ENCODE measurements around the gene ZMYND12. TPM values are rescaled to one million over a fixed set of nuclear protein-coding genes. Genes with fewer than 3 reads are reported as not detected.
A peak's percentile ranks its signal among the peaks of the same experiment; 100 is the strongest.

ZMYND12 gene
- polyA plus RNA-seq, 1 donor from 2014 or later, result 0.21 TPM

DNA sequence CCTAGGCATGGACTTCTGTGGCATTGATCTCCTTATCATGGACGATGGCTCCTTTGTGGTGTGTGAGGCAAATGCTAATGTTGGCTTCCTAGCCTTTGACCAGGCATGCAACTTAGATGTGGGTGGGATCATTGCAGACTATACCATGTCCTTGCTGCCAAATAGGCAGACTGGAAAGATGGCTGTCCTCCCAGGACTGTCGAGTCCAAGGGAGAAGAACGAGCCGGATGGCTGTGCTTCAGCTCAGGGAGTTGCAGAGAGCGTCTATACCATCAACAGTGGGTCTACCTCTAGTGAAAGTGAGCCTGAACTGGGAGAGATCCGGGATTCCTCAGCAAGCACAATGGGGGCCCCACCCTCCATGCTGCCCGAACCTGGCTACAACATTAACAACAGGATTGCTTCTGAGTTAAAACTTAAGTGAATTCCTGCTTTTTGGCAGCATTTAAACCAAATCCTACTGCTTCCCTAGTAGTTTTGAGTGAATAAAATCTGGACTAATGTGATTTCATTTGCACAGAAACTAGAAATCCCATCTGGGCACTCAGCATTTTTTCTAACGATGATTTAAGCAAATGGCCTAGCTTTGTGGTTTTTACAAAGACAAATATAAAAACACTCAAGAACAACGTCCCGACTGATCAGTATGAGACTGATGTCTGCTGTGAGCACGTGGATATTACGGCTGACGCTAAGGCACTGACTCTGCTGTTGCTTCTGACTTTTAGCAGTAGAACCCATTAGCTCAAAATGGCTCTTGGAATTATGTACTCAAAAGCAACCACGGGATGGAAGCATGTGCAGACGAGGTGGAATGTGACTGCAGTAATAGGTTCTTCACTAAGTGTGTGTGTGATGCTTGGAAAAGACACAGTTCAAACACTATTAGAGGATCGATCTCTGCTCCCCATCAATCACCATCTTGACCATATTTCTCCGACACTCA is 41.0 kb downstream of the ZMYND12 start (continued):
- no peak for TF ChIP-seq POLR2AphosphoS5 (IDR thresholded peaks at IDR 0.05)

DNA sequence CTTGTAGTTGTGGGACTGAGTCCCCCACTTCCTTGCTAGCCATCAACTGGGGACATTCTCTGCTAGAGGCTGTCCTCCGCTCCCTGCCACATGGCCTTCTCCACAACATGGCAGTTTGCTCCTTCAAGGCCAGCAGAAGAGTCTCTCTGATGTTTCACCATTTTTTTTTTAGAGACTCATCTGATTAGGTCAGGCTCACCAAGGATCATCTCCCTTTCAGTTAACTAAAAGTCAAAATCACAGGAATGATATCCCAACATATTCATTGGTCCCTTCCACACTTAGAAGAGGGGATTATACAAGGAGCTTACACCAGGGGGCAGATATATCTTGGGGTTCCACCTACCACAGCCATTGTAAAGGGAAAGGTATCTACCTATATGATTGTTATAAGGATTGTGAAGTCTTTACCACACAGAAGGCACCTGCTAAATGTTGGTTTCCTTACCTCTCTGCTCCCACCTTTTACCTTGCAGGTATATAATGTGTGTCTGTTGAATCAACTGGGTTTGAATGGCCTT is 51.9 kb downstream of the ZMYND12 start:
- Histone ChIP-seq H3K9me3 (ENCODE audit: low read length) (no peaks in the 10 kb centered on the region), H3K27ac (ENCODE audit: low read length) (no peak overlapping the region), H3K79me2 (replicated peaks; ENCODE audit: insufficient read depth, low read length) (no peaks in the 10 kb centered on the region), H3K9me2 (ENCODE audit: insufficient read depth, low read length) (no peaks in the 10 kb centered on the region), H3K9ac (ENCODE audit: low read length) (no peak overlapping the region), H3K4me3 (ENCODE audit: low read length) (no peak overlapping the region), H3K27me3 (ENCODE audit: insufficient read depth, low read depth, low read length) (no peaks in the 10 kb centered on the region), H2AFZ (ENCODE audit: low read depth, low read length) (no peak overlapping the region), H4K20me1 (ENCODE audit: insufficient read depth) (no peaks in the 10 kb centered on the region), H3F3A (ENCODE audit: insufficient read depth, low read length, poor library complexity, severe bottlenecking) (no peaks in the 10 kb centered on the region), H3K4me2 (ENCODE audit: low read length) (no peak overlapping the region), H3K36me3 (ENCODE audit: insufficient read depth, low read length) (peaks cover 31% of the 10 kb centered on the region)
- TF ChIP-seq, protein P1, sequence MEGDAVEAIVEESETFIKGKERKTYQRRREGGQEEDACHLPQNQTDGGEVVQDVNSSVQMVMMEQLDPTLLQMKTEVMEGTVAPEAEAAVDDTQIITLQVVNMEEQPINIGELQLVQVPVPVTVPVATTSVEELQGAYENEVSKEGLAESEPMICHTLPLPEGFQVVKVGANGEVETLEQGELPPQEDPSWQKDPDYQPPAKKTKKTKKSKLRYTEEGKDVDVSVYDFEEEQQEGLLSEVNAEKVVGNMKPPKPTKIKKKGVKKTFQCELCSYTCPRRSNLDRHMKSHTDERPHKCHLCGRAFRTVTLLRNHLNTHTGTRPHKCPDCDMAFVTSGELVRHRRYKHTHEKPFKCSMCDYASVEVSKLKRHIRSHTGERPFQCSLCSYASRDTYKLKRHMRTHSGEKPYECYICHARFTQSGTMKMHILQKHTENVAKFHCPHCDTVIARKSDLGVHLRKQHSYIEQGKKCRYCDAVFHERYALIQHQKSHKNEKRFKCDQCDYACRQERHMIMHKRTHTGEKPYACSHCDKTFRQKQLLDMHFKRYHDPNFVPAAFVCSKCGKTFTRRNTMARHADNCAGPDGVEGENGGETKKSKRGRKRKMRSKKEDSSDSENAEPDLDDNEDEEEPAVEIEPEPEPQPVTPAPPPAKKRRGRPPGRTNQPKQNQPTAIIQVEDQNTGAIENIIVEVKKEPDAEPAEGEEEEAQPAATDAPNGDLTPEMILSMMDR (IDR thresholded peaks at IDR 0.05; ENCODE audit: poor library complexity, severe bottlenecking), result peak; percentile 14
- TF ChIP-seq SMC3 (conservative IDR thresholded peaks at IDR 0.05; ENCODE audit: poor library complexity), result no peak

DNA sequence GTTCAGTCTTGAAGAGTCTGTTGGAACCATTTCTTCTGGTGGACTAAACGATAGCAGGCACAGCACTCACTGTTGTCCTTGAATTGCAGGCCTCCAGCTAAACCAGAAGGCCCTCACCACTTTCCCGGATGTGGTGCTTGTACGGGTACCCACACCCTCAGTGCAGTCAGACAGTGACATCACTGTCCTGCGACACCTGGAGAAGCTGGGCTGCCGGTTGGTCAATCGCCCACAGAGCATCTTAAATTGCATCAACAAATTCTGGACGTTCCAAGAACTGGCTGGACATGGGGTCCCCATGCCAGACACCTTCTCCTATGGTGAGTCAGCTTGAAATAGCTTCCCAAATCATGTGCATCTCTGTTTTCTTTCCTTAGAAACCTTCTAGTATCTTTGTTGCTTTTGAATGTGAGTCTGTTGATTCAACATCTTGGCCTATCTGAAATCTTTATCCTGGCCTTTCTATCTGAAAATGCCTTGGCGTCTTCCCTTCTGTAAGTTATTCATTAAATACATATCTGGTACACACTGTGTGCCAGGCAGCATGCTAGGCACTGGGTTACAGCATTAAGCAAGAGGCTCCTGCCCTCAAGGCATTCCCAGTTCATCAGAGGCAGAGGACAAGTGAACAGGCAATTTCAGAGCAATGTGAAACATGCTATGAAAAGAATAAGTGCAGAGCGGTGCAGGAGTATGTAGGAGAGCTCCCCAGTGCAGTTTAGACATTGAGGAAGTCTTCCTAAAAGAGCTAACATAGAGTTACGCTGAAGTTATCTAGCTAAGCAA is 56.3 kb downstream of the ZMYND12 start:
- Histone ChIP-seq H3F3A (ENCODE audit: insufficient read depth, low read length, poor library complexity, severe bottlenecking) (no peaks in the 10 kb centered on the region), H3K27ac (ENCODE audit: low read length) (no peak overlapping the region), H3K36me3 (ENCODE audit: insufficient read depth, low read length) (peaks cover 15% of the 10 kb centered on the region), H3K9ac (ENCODE audit: low read length) (no peak overlapping the region), H3K9me3 (ENCODE audit: low read length) (no peaks in the 10 kb centered on the region), H3K4me2 (ENCODE audit: low read length) (no peak overlapping the region), H3K4me3 (ENCODE audit: low read length) (no peak overlapping the region), H4K20me1 (ENCODE audit: insufficient read depth) (no peaks in the 10 kb centered on the region), H2AFZ (ENCODE audit: low read depth, low read length) (no peak overlapping the region), H3K79me2 (replicated peaks; ENCODE audit: insufficient read depth, low read length) (peaks cover 1% of the 10 kb centered on the region), H3K27me3 (ENCODE audit: insufficient read depth, low read depth, low read length) (no peaks in the 10 kb centered on the region), H3K9me2 (ENCODE audit: insufficient read depth, low read length) (no peaks in the 10 kb centered on the region)
- TF ChIP-seq SMC3 (conservative IDR thresholded peaks at IDR 0.05; ENCODE audit: poor library complexity), result no peak
- TF ChIP-seq EP300 (conservative IDR thresholded peaks at IDR 0.05; ENCODE audit: poor library complexity, severe bottlenecking), result no peak
- TF ChIP-seq, protein P2, sequence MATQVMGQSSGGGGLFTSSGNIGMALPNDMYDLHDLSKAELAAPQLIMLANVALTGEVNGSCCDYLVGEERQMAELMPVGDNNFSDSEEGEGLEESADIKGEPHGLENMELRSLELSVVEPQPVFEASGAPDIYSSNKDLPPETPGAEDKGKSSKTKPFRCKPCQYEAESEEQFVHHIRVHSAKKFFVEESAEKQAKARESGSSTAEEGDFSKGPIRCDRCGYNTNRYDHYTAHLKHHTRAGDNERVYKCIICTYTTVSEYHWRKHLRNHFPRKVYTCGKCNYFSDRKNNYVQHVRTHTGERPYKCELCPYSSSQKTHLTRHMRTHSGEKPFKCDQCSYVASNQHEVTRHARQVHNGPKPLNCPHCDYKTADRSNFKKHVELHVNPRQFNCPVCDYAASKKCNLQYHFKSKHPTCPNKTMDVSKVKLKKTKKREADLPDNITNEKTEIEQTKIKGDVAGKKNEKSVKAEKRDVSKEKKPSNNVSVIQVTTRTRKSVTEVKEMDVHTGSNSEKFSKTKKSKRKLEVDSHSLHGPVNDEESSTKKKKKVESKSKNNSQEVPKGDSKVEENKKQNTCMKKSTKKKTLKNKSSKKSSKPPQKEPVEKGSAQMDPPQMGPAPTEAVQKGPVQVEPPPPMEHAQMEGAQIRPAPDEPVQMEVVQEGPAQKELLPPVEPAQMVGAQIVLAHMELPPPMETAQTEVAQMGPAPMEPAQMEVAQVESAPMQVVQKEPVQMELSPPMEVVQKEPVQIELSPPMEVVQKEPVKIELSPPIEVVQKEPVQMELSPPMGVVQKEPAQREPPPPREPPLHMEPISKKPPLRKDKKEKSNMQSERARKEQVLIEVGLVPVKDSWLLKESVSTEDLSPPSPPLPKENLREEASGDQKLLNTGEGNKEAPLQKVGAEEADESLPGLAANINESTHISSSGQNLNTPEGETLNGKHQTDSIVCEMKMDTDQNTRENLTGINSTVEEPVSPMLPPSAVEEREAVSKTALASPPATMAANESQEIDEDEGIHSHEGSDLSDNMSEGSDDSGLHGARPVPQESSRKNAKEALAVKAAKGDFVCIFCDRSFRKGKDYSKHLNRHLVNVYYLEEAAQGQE (IDR thresholded peaks at IDR 0.05; ENCODE audit: borderline replicate concordance), result no peak
- TF ChIP-seq EZH2 (IDR thresholded peaks at IDR 0.05; ENCODE audit: borderline replicate concordance, insufficient read depth, low read length, poor library complexity, severe bottlenecking), result no peak
- TF ChIP-seq, protein P1 (IDR thresholded peaks at IDR 0.05; ENCODE audit: poor library complexity, severe bottlenecking), result no peak
- TF ChIP-seq MXI1 (conservative IDR thresholded peaks at IDR 0.05; ENCODE audit: poor library complexity, severe bottlenecking), result no peak
- no peak for TF ChIP-seq POLR2AphosphoS5 (IDR thresholded peaks at IDR 0.05)
